ENCODE data around the gene MICB.

Gene MICB

DNA sequence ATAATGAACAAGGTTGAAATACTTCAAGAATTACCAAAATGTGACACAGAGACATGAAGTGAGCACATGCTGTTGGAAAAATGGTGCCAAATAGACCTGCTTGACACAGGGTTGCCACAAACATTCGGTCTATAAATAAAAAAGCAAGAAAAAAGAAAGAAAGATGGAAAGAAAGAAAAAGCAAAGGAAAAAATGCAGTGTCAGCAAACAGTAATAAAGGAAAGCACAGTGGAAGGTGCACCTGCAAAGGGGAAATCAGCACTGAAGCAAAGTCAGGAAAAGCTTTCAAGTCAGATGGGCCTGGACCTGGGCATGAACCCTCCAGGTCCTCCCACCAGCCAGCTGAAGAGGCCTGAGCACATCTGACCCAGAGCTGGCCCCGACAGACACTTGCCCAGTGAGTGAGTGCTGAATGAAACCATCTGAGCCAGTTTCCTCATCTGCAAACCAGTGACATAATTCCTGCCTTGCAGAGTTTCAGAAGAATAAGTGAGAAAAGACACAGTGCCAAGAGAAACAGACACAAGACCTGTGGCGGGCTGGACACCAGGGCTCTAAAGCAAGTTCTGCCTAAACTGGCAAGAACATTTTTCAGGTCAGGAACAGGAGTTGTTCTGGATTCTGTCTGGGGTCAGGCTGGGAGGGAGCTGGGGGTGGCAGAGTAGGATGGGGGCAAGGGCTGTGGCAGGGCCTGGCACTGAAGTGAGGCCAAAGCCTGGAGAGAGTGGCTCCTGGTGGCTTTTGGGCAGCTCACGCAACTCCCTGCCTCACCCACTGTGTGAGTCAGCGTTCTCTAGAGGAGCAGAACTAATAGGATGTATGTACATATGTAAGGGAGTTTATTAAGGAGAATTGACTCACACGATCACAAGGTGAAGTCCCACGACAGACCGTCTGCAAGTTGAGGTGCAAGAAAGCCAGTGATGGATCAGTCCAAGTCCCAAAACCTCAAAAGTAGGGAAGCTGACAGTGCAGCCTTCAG lies 23.9 kb upstream of the MICB start:
- TF ChIP-seq CTCF (IDR thresholded peaks at IDR 0.05; ENCODE audit: insufficient read depth, low read depth, low read length, missing control alignments): no peak
- DNase-seq (ENCODE audit: low read depth): peak; percentile 91

DNA sequence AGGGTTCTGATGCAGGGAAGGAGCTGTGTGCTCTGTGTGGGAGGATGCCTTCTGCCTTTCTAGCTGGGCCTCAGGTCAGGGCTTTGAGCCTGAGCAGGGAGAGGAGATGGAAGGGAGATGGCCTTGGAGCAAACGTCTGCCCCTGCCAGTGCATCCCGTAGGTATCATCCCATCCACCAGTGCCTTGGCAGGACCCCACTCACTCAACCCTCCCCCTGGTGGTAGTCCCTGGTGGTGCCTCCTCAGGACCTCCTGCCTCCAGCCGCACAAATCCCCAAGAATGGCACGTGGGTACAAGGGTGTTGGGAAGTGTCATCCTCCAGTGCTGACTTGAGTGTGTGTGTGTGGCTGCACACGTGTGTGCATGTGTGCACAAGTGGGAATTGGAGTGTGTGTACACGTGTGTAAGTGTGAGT lies 23.1 kb upstream of the MICB start:
- H3K4me3 ChIP-seq (ENCODE audit: low read length): no peak overlapping the region
- peak; percentile 14 for TF ChIP-seq CTCF (IDR thresholded peaks at IDR 0.05; ENCODE audit: insufficient read depth, low read depth, low read length, missing control alignments)
- DNase-seq (ENCODE audit: low read depth): no peak

More for the DNA sequence above, 23.9 kb upstream of the MICB start:
- H3K4me3 ChIP-seq (ENCODE audit: low read length): no peak overlapping the region

DNA sequence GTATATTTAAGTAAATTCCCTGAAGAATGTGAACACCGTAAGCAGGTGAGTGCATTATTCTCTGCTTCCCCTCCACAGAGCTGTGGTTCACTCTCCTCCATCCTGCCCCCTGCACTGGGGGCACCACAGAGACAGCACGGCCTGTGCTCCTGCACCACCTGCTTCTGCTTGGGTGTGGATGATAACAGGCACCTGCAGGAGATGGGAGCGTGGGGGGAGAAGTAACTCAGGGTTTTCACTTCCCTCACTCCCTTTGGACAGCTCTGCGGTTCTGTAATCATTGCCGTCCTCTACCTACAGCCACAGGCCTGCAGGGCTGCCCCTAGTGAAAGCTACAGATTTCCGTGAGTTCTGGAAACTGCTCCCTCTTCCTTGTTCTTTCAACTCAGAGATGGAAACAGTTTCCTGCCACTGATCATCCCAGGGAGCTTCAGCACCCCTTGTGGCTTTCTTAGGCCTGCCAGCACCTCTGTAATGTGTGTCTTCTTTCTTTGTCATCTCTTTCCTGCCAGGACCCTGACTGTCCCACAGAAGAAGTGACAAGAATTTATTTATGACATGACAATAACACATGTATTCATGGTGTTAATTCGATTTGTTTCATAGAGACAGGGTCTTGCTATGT lies 21.3 kb upstream of the MICB start:
- DNase-seq (ENCODE audit: low read depth): no peak
- TF ChIP-seq CTCF (IDR thresholded peaks at IDR 0.05; ENCODE audit: insufficient read depth, low read depth, low read length, missing control alignments): no peak
- H3K4me3 ChIP-seq (ENCODE audit: low read length): no peak overlapping the region

GRCh38 chr6:31477521-31477920 lies 20.4 kb upstream of the MICB start:
- H3K4me3 ChIP-seq (ENCODE audit: low read length): no peak overlapping the region
- DNase-seq (ENCODE audit: low read depth): no peak
- TF ChIP-seq CTCF (IDR thresholded peaks at IDR 0.05; ENCODE audit: insufficient read depth, low read depth, low read length, missing control alignments): no peak

DNA sequence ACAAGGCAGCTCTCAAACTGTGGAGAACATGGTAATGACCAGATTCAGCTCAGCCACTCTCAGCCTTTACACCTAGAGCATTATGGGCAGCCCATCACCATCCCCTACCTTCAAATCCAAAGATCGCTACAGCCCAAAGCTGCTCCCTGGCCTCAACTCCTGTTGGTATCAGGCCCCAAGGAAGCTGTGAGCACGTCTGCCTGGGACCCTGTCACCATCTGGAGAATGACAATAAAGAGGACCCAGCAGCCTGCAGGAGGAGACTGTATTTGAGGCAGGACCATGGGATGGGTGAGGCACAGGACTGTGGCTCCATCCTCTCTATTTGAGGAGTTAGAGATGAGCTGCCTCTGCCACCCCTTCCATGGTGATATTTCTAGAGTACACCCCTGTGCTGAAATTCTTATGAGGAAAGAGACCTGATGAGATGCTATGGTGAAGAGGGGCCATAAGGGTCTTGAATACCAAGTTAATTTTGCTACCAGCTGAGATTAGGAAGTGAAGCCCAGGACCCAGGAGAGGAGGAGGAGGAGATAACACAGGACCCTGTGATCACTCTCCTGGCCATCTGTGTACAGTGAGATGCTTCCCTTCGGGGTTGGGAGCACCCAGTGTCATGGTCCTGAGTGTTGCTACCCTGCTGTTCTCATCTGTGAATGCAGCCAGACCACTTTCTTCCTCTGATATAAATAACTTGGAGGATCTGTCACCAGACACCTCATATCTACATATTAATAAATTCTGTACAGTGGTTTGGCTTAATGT lies 19.6 kb upstream of the MICB start:
- TF ChIP-seq CTCF (IDR thresholded peaks at IDR 0.05; ENCODE audit: insufficient read depth, low read depth, low read length, missing control alignments): no peak
- no peak for DNase-seq (ENCODE audit: low read depth)
- H3K4me3 ChIP-seq (ENCODE audit: low read length): no peak overlapping the region

DNA sequence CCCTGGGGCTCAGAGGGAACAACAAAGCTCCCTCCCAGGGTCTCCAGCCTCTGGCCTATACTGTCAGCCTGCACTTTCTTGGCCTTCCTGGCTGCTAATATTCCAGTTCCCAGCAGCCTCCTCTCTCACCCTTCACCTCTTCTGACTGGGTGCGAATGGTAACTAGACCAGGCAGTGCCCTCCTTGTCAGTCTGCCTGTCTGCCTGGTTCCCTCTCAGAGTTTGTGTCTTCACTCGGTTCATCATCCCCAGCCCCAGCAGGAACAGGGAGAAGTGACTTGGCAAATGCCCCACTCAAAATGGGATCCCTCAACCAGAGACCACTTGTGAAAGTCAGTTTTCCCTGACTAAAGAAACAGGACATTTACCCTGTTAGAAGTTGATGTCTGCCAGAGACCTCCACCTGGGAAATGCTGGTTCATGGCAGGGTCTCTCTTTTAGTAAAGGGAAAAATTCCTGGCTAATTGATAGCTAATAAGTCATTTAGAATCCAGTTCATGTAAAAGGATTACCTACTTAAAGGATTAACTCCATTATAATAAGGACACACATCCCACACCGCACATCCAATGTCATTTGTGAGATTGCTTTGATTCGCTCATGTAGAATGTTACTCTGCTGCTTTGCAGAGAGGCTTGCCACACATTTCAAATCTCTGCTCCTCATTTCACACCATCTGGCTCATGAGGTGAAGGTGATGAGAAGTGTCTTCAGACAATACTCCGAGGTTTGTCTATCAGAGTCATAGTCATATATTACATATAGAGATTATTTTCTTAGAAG lies 18.6 kb upstream of the MICB start:
- no peak for DNase-seq (ENCODE audit: low read depth)
- no peak for TF ChIP-seq CTCF (IDR thresholded peaks at IDR 0.05; ENCODE audit: insufficient read depth, low read depth, low read length, missing control alignments)
- H3K4me3 ChIP-seq (ENCODE audit: low read length): no peak overlapping the region
